Spleen (tissue), 11 donors: Measurements from ENCODE around the gene CPLANE1. TPM values are rescaled to one million over a fixed set of nuclear protein-coding genes. Genes with fewer than 3 reads are reported as not detected.
"Not testable (repeated sequence)": the region's sequence is repeated elsewhere in the genome, so short reads cannot be mapped to it uniquely, and the experiment has no call there.

Source experiments
- DNase-seq: peaks from one replicate; pipeline ENCODE4 v3.0.0-alpha.2; 2020
- H3K27ac ChIP-seq, 8 donors: fragments of 200-600 bp; sonication (generic) in 7 of 8; 1 replicate in 4 of 8; 2 replicates in 4 of 8; pipeline versions ENCODE4 v1.5.0 to v1.8.0; 2016 to 2021; ENCODE audit warnings: inconsistent platforms in 4 of 8, mild to moderate bottlenecking in 4 of 8, moderate library complexity in 1 of 8
- H3K27me3 ChIP-seq, 7 donors: fragments of 200-600 bp; sonication (generic) in 6 of 7; replicated peaks in 1 of 7; 1 replicate in 4 of 7; 2 replicates in 3 of 7; pipeline versions ENCODE4 v1.5.0 to v1.8.0; 2016 to 2021; ENCODE audit warnings: inconsistent platforms in 3 of 7, mild to moderate bottlenecking in 1 of 7
- H3K36me3 ChIP-seq, 6 donors: fragments of 200-600 bp; sonication (generic) in 5 of 6; 1 replicate in 4 of 6; 2 replicates in 2 of 6; pipeline versions ENCODE4 v1.5.0 to v1.8.0; 2016 to 2021; ENCODE audit warnings: inconsistent platforms in 2 of 6
- H3K4me1 ChIP-seq, 6 donors: fragments of 200-600 bp; sonication (generic) in 5 of 6; 1 replicate in 3 of 6; 2 replicates in 3 of 6; pipeline versions ENCODE4 v1.5.0 to v1.8.0; 2016 to 2021; ENCODE audit warnings: inconsistent platforms in 3 of 6
- H3K4me3 ChIP-seq, 8 donors: fragments of 200-600 bp; sonication (generic) in 7 of 8; 1 replicate in 4 of 8; 2 replicates in 4 of 8; pipeline versions ENCODE4 v1.5.0 to v1.8.0; 2016 to 2021; ENCODE audit warnings: inconsistent platforms in 4 of 8, mild to moderate bottlenecking in 4 of 8, moderate library complexity in 2 of 8
- H3K9me3 ChIP-seq, 8 donors: fragments of 200-600 bp; sonication (generic) in 7 of 8; 1 replicate in 4 of 8; 2 replicates in 4 of 8; pipeline versions ENCODE4 v1.5.0 to v1.8.0; 2016 to 2021; ENCODE audit warnings: inconsistent platforms in 4 of 8
- CTCF ChIP-seq, 11 experiments: fragments of 200-600 bp in 7 of 11; fragments of 450-650 bp in 4 of 11; sonication (generic) in 4 of 11; IDR thresholded peaks in 8 of 11; conservative IDR thresholded peaks in 3 of 11; 1 replicate in 7 of 11; 2 replicates in 4 of 11; pipeline versions ENCODE4 v1.4.0 to v1.8.0; 2016 to 2021; ENCODE audit warnings: antibody characterized with exemption in 11 of 11, inconsistent platforms in 4 of 11, mild to moderate bottlenecking in 1 of 11
- POLR2A ChIP-seq, 3 donors: fragments of 450-650 bp; IDR thresholded peaks; one replicate each; pipeline ENCODE4 v1.5.1; 2017; ENCODE audit warnings: antibody characterized with exemption in 3 of 3, mild to moderate bottlenecking in 1 of 3
- POLR2AphosphoS5 ChIP-seq, 3 donors: sonication (generic); formaldehyde crosslinking; IDR thresholded peaks; one replicate each; pipeline ENCODE4 v1.5.1; 2017; ENCODE audit warnings: antibody characterized with exemption in 3 of 3
- WGBS, 5 donors: extraction: QIAGEN DNeasy Blood & Tissue Kit in 3 of 5; methylation state at CpG; one replicate each; pipeline versions ENCODE4 v1.1.5 to v1.1.7; 2013 to 2018; 5-methylcytosine and 5-hydroxymethylcytosine counted together
- intact Hi-C: fragments of 100-400 bp; cut with DNase I; formaldehyde crosslinking; loops from one replicate; pipeline ENCODE4 v1.15.0; 2023; ENCODE audit warnings: low total_unique reads
- polyA plus RNA-seq, 3 donors: library from polyadenylated mRNA; stranded (reverse); fragments of 200-250 nt; gene quantifications; one replicate each; pipeline ENCODE4 v1.2.1, GENCODE V29; 2013
- total RNA-seq, 7 donors: library from RNA; depleted of rRNA in 3 of 7; stranded (reverse); fragments of >200 nt in 3 of 7; fragmentation: NEBNext Ultra II Directional in 4 of 7; extraction: Animal tissue kit (Norgen Biotek cat#: 25700) in 4 of 7; gene quantifications; one replicate each; pipeline versions ENCODE4 v1.1.0 to v1.2.1, GENCODE V29; 2016 to 2021
- donor health status: healthy with polysubstance abuse.
- donor health status: DM: no; HTN: no; CAD: no; lungs with moderate emphysema.
- donor health status: DM: no; HTN: no; CAD: no.
- donor health status: Bipolar disorder and iron deficiency.
- donor health status: healthy.
- donor health status: DM: no; HTN: no; CAD: no.
- donor health status: DM: yes; HTN: yes; CAD: no.

Gene CPLANE1
- total and polyA plus RNA-seq, 10 donors, result 1.2 to 31.7 (median 19.1) TPM

GRCh38 chr5:37146896-37147295 is 102.3 kb downstream of the CPLANE1 start:
- Histone ChIP-seq H3K4me3 (no peak overlapping the region), H3K4me1 (no peaks in the 10 kb centered on the region), H3K9me3 (peaks cover 0 to 16% (median 7%) of the 10 kb centered on the region in 8 donors), H3K36me3 (peaks cover 0 to 76% (median 25%) of the 10 kb centered on the region in 6 donors), H3K27ac (no peak overlapping the region), H3K27me3 (no peaks in the 10 kb centered on the region)
- no peak for DNase-seq
- TF ChIP-seq POLR2A (IDR thresholded peaks at IDR 0.05) (no peak), POLR2AphosphoS5 (IDR thresholded peaks at IDR 0.05) (no peak)
- 90 to 100% (median 95%) methylated on average over 1 of the region's 1 CpG for WGBS, 5 donors
- intact Hi-C loops, result no loop called here

- intact Hi-C loops, result no loop called here
- H3K4me3 ChIP-seq, result no peak overlapping the region
- WGBS, 5 donors, result 78 to 91% (median 85%) methylated on average over 2 of the region's 2 CpGs
- DNase-seq, result no peak
- no peak overlapping the region for H3K27ac ChIP-seq
- peaks cover 0 to 28% (median 22%) of the 10 kb centered on the region in 8 donors for H3K9me3 ChIP-seq
- no peaks in the 10 kb centered on the region for H3K4me1 ChIP-seq
- H3K27me3 ChIP-seq, result no peaks in the 10 kb centered on the region
- no peak for TF ChIP-seq CTCF (IDR thresholded peaks at IDR 0.05 in 8 of 11, conservative IDR thresholded peaks at IDR 0.05 in 3 of 11)
- TF ChIP-seq POLR2AphosphoS5 (IDR thresholded peaks at IDR 0.05), result no peak
- TF ChIP-seq POLR2A (IDR thresholded peaks at IDR 0.05), result no peak
- H3K36me3 ChIP-seq, result peaks cover 10 to 63% (median 31%) of the 10 kb centered on the region in 6 donors
Observed at GRCh38 chr5:37136694-37137093, 112.5 kb downstream of the CPLANE1 start.

- H3K4me3 ChIP-seq, H3K27ac ChIP-seq, intact Hi-C loops, H3K27me3 ChIP-seq, H3K4me1 ChIP-seq, DNase-seq: not testable (repeated sequence)
- Histone ChIP-seq H3K9me3 (peaks cover 0 to 28% (median 22%) of the 10 kb centered on the region in 8 donors), H3K36me3 (peaks cover 10 to 54% (median 26%) of the 10 kb centered on the region in 6 donors)
- 94 to 97% (median 97%) methylated on average over 6 of the region's 6 CpGs for WGBS, 5 donors
Observed at GRCh38 chr5:37135312-37135711, 113.9 kb downstream of the CPLANE1 start.

- 94 to 100% (median 98%) methylated on average over 2 of the region's 2 CpGs for WGBS, 5 donors
- Histone ChIP-seq H3K4me1 (no peaks in the 10 kb centered on the region), H3K36me3 (peaks cover 10 to 57% (median 28%) of the 10 kb centered on the region in 6 donors), H3K27ac (no peak overlapping the region), H3K4me3 (no peak overlapping the region), H3K27me3 (no peaks in the 10 kb centered on the region), H3K9me3 (peaks cover 0 to 40% (median 31%) of the 10 kb centered on the region in 8 donors)
- no peak for DNase-seq
- no peak for TF ChIP-seq CTCF (IDR thresholded peaks at IDR 0.05 in 8 of 11, conservative IDR thresholded peaks at IDR 0.05 in 3 of 11)
- no peak for TF ChIP-seq POLR2AphosphoS5 (IDR thresholded peaks at IDR 0.05)
- no peak for TF ChIP-seq POLR2A (IDR thresholded peaks at IDR 0.05)
- intact Hi-C loops, result no loop called here
Observed at GRCh38 chr5:37133939-37134338, 115.2 kb downstream of the CPLANE1 start.

- no peak for TF ChIP-seq POLR2AphosphoS5 (IDR thresholded peaks at IDR 0.05)
- no peak for TF ChIP-seq POLR2A (IDR thresholded peaks at IDR 0.05)
- TF ChIP-seq CTCF (IDR thresholded peaks at IDR 0.05 in 8 of 11, conservative IDR thresholded peaks at IDR 0.05 in 3 of 11), result no peak
- Histone ChIP-seq H3K27me3 (no peaks in the 10 kb centered on the region), H3K4me1 (no peaks in the 10 kb centered on the region), H3K9me3 (peaks cover 0 to 40% (median 31%) of the 10 kb centered on the region in 8 donors), H3K27ac (no peak overlapping the region), H3K36me3 (peaks cover 3 to 56% (median 24%) of the 10 kb centered on the region in 6 donors), H3K4me3 (no peak overlapping the region)
- no peak for DNase-seq
- 93 to 100% (median 97%) methylated on average over 1 of the region's 1 CpG for WGBS, 5 donors
- intact Hi-C loops, result no loop called here
Observed at GRCh38 chr5:37132646-37133045, 116.5 kb downstream of the CPLANE1 start.
